T-helper 2 cell treated with Interferon-gamma antibody and Interleukin-4, amounts not matched to agents 100 ng/mL and 5 ng/mL, for 36 hours (primary cell): Measurements from ENCODE around the gene SH3BP2. TPM values are rescaled to one million over a fixed set of nuclear protein-coding genes. Genes with fewer than 3 reads are reported as not detected.

Experiments used
- intact Hi-C: fragments of 100-400 bp; cut with micrococcal nuclease; formaldehyde crosslinking; loops from one replicate; pipeline ENCODE4 v1.15.1; 2023
- total RNA-seq: library from RNA; stranded (reverse); gene quantifications from 2 replicates; pipeline ENCODE4 v1.2.3, GENCODE V29; 2022

SH3BP2 gene
- total RNA-seq, 1 donor from 2014 or later: 76.0 TPM

- intact Hi-C loops: no loop called here
Observed at GRCh38 chr4:2789351-2789750, 3.5 kb upstream of the SH3BP2 start.

GRCh38 chr4:2789793-2790582 lies 2.9 kb upstream of the SH3BP2 start:
- intact Hi-C loops: no loop called here

- intact Hi-C loops: no loop called here
Observed at GRCh38 chr4:2790583-2791517, 2.0 kb upstream of the SH3BP2 start.

- intact Hi-C loops: no loop called here
Observed at GRCh38 chr4:2791518-2792395, 1.1 kb upstream of the SH3BP2 start.

- intact Hi-C loops: no loop called here
Observed at GRCh38 chr4:2792396-2792710, 532 bp upstream of the SH3BP2 start.

GRCh38 chr4:2793586-2794485 lies 951 bp downstream of the SH3BP2 start:
- intact Hi-C loops: no loop called here

- intact Hi-C loops: loop anchor here (5.0 kb wide), 1 partner anchor 32 kb away; no protein-coding TSS in a partner anchor
Observed at GRCh38 chr4:2794486-2795299, 1.8 kb downstream of the SH3BP2 start.

- intact Hi-C loops: loop anchor here (5.0 kb wide), 1 partner anchor 33 kb away; no protein-coding TSS in a partner anchor
Observed at GRCh38 chr4:2795300-2795892, 2.5 kb downstream of the SH3BP2 start.

GRCh38 chr4:2795893-2796848 lies 3.3 kb downstream of the SH3BP2 start:
- intact Hi-C loops: loop anchor here (5.0 kb wide), 1 partner anchor 34 kb away; no protein-coding TSS in a partner anchor

- intact Hi-C loops: loop anchor here (5.0 kb wide), 1 partner anchor 35 kb away; no protein-coding TSS in a partner anchor
Observed at GRCh38 chr4:2796849-2797544, 4.1 kb downstream of the SH3BP2 start.

- intact Hi-C loops: loop anchor here (5.0 kb wide), 1 partner anchor 35 kb away; no protein-coding TSS in a partner anchor
Observed at GRCh38 chr4:2797545-2798305, 4.8 kb downstream of the SH3BP2 start.

- intact Hi-C loops: loop anchor here (5.0 kb wide), 1 partner anchor 36 kb away; no protein-coding TSS in a partner anchor
Observed at GRCh38 chr4:2798399-2799223, 5.7 kb downstream of the SH3BP2 start.

- intact Hi-C loops: loop anchor here (5.0 kb wide), 1 partner anchor 37 kb away; no protein-coding TSS in a partner anchor
Observed at GRCh38 chr4:2799224-2799911, 6.5 kb downstream of the SH3BP2 start.

- intact Hi-C loops: loop anchor here (5.0 kb wide), 1 partner anchor 38 kb away; no protein-coding TSS in a partner anchor
Observed at GRCh38 chr4:2799971-2800690, 7.2 kb downstream of the SH3BP2 start.
